Hematopoietic multipotent progenitor cell treated with erythropoietin and hydrocortisone succinate and interleukin-3 and kit ligand, for 15 days (in vitro differentiated cells): ENCODE data around the gene COPS8.
A peak's percentile ranks its signal among the peaks of the same experiment; 100 is the strongest.

Source experiments
- DNase-seq: peaks from one replicate; pipeline ENCODE4 v3.0.0-alpha.2; 2015; ENCODE audit warnings: low spot score

The COPS8 gene

GRCh38 chr2:237132799-237133198 is 47.1 kb downstream of the COPS8 start:
- peak; percentile 2 for DNase-seq

- no peak for DNase-seq
Measured at GRCh38 chr2:237134321-237135230, 48.9 kb downstream of the COPS8 start.

GRCh38 chr2:237136824-237137223 is 51.1 kb downstream of the COPS8 start:
- no peak for DNase-seq

- no peak for DNase-seq
Measured at GRCh38 chr2:237137626-237138323, 52.1 kb downstream of the COPS8 start.

- DNase-seq: no peak
Measured at GRCh38 chr2:237139123-237139675, 53.5 kb downstream of the COPS8 start.

GRCh38 chr2:237140689-237141285 is 55.1 kb downstream of the COPS8 start:
- DNase-seq: no peak

- DNase-seq: no peak
Measured at GRCh38 chr2:237141571-237142051, 55.9 kb downstream of the COPS8 start.

GRCh38 chr2:237143118-237143517 is 57.4 kb downstream of the COPS8 start:
- DNase-seq: no peak

GRCh38 chr2:237143676-237144440 is 58.2 kb downstream of the COPS8 start:
- no peak for DNase-seq

- DNase-seq: no peak
Measured at GRCh38 chr2:237144516-237144915, 58.8 kb downstream of the COPS8 start.

GRCh38 chr2:237147317-237147716 is 61.6 kb downstream of the COPS8 start:
- DNase-seq: no peak

GRCh38 chr2:237148624-237149023 is 62.9 kb downstream of the COPS8 start:
- DNase-seq: no peak

- no peak for DNase-seq
Measured at GRCh38 chr2:237149425-237149824, 63.7 kb downstream of the COPS8 start.
